Immature natural killer cell (primary cell): ENCODE data around the gene SLC22A7. TPM values are rescaled to one million over a fixed set of nuclear protein-coding genes. Genes with fewer than 3 reads are reported as not detected.

Source experiments
- DNase-seq, 3 donors: peaks; one replicate each; pipeline ENCODE4 v3.0.0; 2022; ENCODE audit warnings: mixed read lengths in 1 of 3
- H3K27ac Mint-ChIP-seq, 6 donors: one replicate each; pipeline ENCODE4 v1.8.0; 2020; ENCODE audit warnings: mixed read lengths in 6 of 6, mild to moderate bottlenecking in 5 of 6, inconsistent platforms in 4 of 6, moderate library complexity in 3 of 6
- H3K27me3 Mint-ChIP-seq, 3 donors: one replicate each; pipeline ENCODE4 v1.8.0; 2020 to 2021; ENCODE audit warnings: low read depth in 3 of 3, mild to moderate bottlenecking in 3 of 3, mixed read lengths in 3 of 3, moderate library complexity in 3 of 3, inconsistent platforms in 1 of 3
- H3K36me3 Mint-ChIP-seq, 3 donors: one replicate each; pipeline ENCODE4 v1.8.0; 2020; ENCODE audit warnings: mixed read lengths in 3 of 3, inconsistent platforms in 2 of 3, mild to moderate bottlenecking in 2 of 3
- H3K4me1 Mint-ChIP-seq, 2 donors: one replicate each; pipeline ENCODE4 v1.8.0; 2020; ENCODE audit warnings: inconsistent platforms in 2 of 2, mild to moderate bottlenecking in 2 of 2, mixed read lengths in 2 of 2, moderate library complexity in 1 of 2
- H3K4me3 Mint-ChIP-seq, 5 donors: one replicate each; pipeline ENCODE4 v1.8.0; 2020; ENCODE audit warnings: mild to moderate bottlenecking in 5 of 5, mixed read lengths in 5 of 5, inconsistent platforms in 3 of 5, moderate library complexity in 3 of 5
- H3K9me3 Mint-ChIP-seq, 6 donors: one replicate each; pipeline ENCODE4 v1.8.0; 2020; ENCODE audit warnings: mild to moderate bottlenecking in 6 of 6, mixed read lengths in 6 of 6, inconsistent platforms in 4 of 6, moderate library complexity in 3 of 6
- polyA plus RNA-seq, 3 donors: library from polyadenylated mRNA; unstranded; fragments of 300-500 nt; fragmentation: Illumina TruSeq; gene quantifications; one replicate each; pipeline ENCODE4 v1.2.3, GENCODE V29; 2021

The SLC22A7 gene
- polyA plus RNA-seq = not detected

GRCh38 chr6:43297644-43298564 lies at the start of gene SLC22A7:
Gene SLC22A7 (plus strand): TSS chr6:43298260. CDS start chr6:43298359, 99 bp downstream.
- Mint-ChIP-seq H3K4me3 (no peak within 1 kb of the TSS), H3K27me3 (peaks cover 0 to 2% (median 2%) of the 10 kb centered on the region in 3 donors), H3K27ac (no peak within 1 kb of the TSS), H3K4me1 (no peaks in the 10 kb centered on the region), H3K9me3 (no peaks in the 10 kb centered on the region), H3K36me3 (no peaks in the 10 kb centered on the region)
- DNase-seq = no peak

GRCh38 chr6:43248791-43249190 lies 49.3 kb upstream of the SLC22A7 start:
- Mint-ChIP-seq H3K27me3 (peaks cover 9 to 17% (median 11%) of the 10 kb centered on the region in 3 donors), H3K27ac (no peak overlapping the region), H3K4me3 (peak overlapping the region in 1 of 5 donors; percentile 85), H3K36me3 (no peaks in the 10 kb centered on the region), H3K9me3 (no peaks in the 10 kb centered on the region), H3K4me1 (peaks cover 9 to 12% of the 10 kb centered on the region in 2 donors)
- DNase-seq = no peak

- Mint-ChIP-seq H3K27ac (no peak overlapping the region), H3K27me3 (peaks cover 13 to 21% (median 14%) of the 10 kb centered on the region in 3 donors)
Measured at GRCh38 chr6:43250992-43251373, 47.1 kb upstream of the SLC22A7 start.

GRCh38 chr6:43253401-43253800 lies 44.7 kb upstream of the SLC22A7 start:
- no peak for DNase-seq
- peaks cover 0 to 3% (median 0%) of the 10 kb centered on the region in 3 donors for H3K36me3 Mint-ChIP-seq
- H3K27ac Mint-ChIP-seq = no peak overlapping the region
- H3K27me3 Mint-ChIP-seq = peaks cover 5 to 19% (median 14%) of the 10 kb centered on the region in 3 donors
- no peaks in the 10 kb centered on the region for H3K9me3 Mint-ChIP-seq
- no peak overlapping the region for H3K4me3 Mint-ChIP-seq
- H3K4me1 Mint-ChIP-seq = no peaks in the 10 kb centered on the region

More at GRCh38 chr6:43250992-43251373, 47.1 kb upstream of the SLC22A7 start:
- Mint-ChIP-seq H3K36me3 (peaks cover 0 to 3% (median 0%) of the 10 kb centered on the region in 3 donors), H3K4me1 (peaks cover 9 to 12% of the 10 kb centered on the region in 2 donors), H3K4me3 (no peak overlapping the region), H3K9me3 (no peaks in the 10 kb centered on the region)
- DNase-seq = no peak

- H3K4me3 Mint-ChIP-seq = no peak overlapping the region
- H3K27ac Mint-ChIP-seq = no peak overlapping the region
- no peak for DNase-seq
- H3K4me1 Mint-ChIP-seq = no peaks in the 10 kb centered on the region
- H3K9me3 Mint-ChIP-seq = no peaks in the 10 kb centered on the region
- H3K27me3 Mint-ChIP-seq = peaks cover 5 to 19% (median 14%) of the 10 kb centered on the region in 3 donors
- H3K36me3 Mint-ChIP-seq = peaks cover 0 to 3% (median 0%) of the 10 kb centered on the region in 3 donors
Measured at GRCh38 chr6:43254138-43254817, 43.8 kb upstream of the SLC22A7 start.

- H3K36me3 Mint-ChIP-seq = peaks cover 0 to 3% (median 0%) of the 10 kb centered on the region in 3 donors
- no peak overlapping the region for H3K4me3 Mint-ChIP-seq
- no peak overlapping the region for H3K27ac Mint-ChIP-seq
- H3K27me3 Mint-ChIP-seq = peaks cover 5 to 19% (median 14%) of the 10 kb centered on the region in 3 donors
- no peaks in the 10 kb centered on the region for H3K4me1 Mint-ChIP-seq
- DNase-seq = no peak
- no peaks in the 10 kb centered on the region for H3K9me3 Mint-ChIP-seq
Measured at GRCh38 chr6:43254846-43255245, 43.2 kb upstream of the SLC22A7 start.

- H3K27ac Mint-ChIP-seq = no peak overlapping the region
- H3K9me3 Mint-ChIP-seq = no peaks in the 10 kb centered on the region
- no peaks in the 10 kb centered on the region for H3K4me1 Mint-ChIP-seq
- H3K27me3 Mint-ChIP-seq = peaks cover 5 to 19% (median 14%) of the 10 kb centered on the region in 3 donors
- H3K36me3 Mint-ChIP-seq = peaks cover 0 to 3% (median 0%) of the 10 kb centered on the region in 3 donors
- DNase-seq = no peak
- H3K4me3 Mint-ChIP-seq = no peak overlapping the region
Measured at GRCh38 chr6:43255408-43256054, 42.5 kb upstream of the SLC22A7 start.

- Mint-ChIP-seq H3K27ac (peak overlapping the region in 1 of 6 donors; percentile 32), H3K9me3 (no peaks in the 10 kb centered on the region), H3K36me3 (peaks cover 0 to 5% (median 0%) of the 10 kb centered on the region in 3 donors), H3K4me3 (no peak overlapping the region), H3K27me3 (peaks cover 5 to 14% (median 9%) of the 10 kb centered on the region in 3 donors), H3K4me1 (no peaks in the 10 kb centered on the region)
- no peak for DNase-seq
Measured at GRCh38 chr6:43256670-43257366, 41.2 kb upstream of the SLC22A7 start.

- H3K9me3 Mint-ChIP-seq = no peaks in the 10 kb centered on the region
- peaks cover 0 to 6% (median 0%) of the 10 kb centered on the region in 3 donors for H3K36me3 Mint-ChIP-seq
- no peak overlapping the region for H3K27ac Mint-ChIP-seq
- no peak overlapping the region for H3K4me3 Mint-ChIP-seq
- DNase-seq = no peak
- H3K4me1 Mint-ChIP-seq = no peaks in the 10 kb centered on the region
- H3K27me3 Mint-ChIP-seq = peaks cover 4 to 14% (median 5%) of the 10 kb centered on the region in 3 donors
Measured at GRCh38 chr6:43257367-43258145, 40.5 kb upstream of the SLC22A7 start.

GRCh38 chr6:43258180-43258579 lies 39.9 kb upstream of the SLC22A7 start:
- peaks cover 0 to 6% (median 0%) of the 10 kb centered on the region in 3 donors for H3K36me3 Mint-ChIP-seq
- no peak for DNase-seq
- no peaks in the 10 kb centered on the region for H3K4me1 Mint-ChIP-seq
- peaks cover 4 to 12% (median 5%) of the 10 kb centered on the region in 3 donors for H3K27me3 Mint-ChIP-seq
- no peak overlapping the region for H3K4me3 Mint-ChIP-seq
- no peak overlapping the region for H3K27ac Mint-ChIP-seq
- no peaks in the 10 kb centered on the region for H3K9me3 Mint-ChIP-seq

- Mint-ChIP-seq H3K27me3 (peaks cover 7 to 9% (median 7%) of the 10 kb centered on the region in 3 donors), H3K4me3 (no peak overlapping the region), H3K27ac (no peak overlapping the region), H3K9me3 (no peaks in the 10 kb centered on the region), H3K4me1 (peaks cover 0 to 4% of the 10 kb centered on the region in 2 donors), H3K36me3 (peaks cover 0 to 6% (median 0%) of the 10 kb centered on the region in 3 donors)
- no peak for DNase-seq
Measured at GRCh38 chr6:43258807-43259686, 39.0 kb upstream of the SLC22A7 start.

GRCh38 chr6:43260791-43261190 lies 37.3 kb upstream of the SLC22A7 start:
- H3K36me3 Mint-ChIP-seq = peaks cover 0 to 5% (median 0%) of the 10 kb centered on the region in 3 donors
- no peak for DNase-seq
- H3K9me3 Mint-ChIP-seq = no peaks in the 10 kb centered on the region
- H3K27ac Mint-ChIP-seq = peak overlapping the region in 1 of 6 donors; percentile 27
- H3K27me3 Mint-ChIP-seq = peaks cover 6 to 7% (median 7%) of the 10 kb centered on the region in 3 donors
- peaks cover 0 to 4% of the 10 kb centered on the region in 2 donors for H3K4me1 Mint-ChIP-seq
- no peak overlapping the region for H3K4me3 Mint-ChIP-seq
